Suprapubic skin (tissue), 4 donors: Measurements from ENCODE around the gene ABCC9.
"Not testable (repeated sequence)": the region's sequence is repeated elsewhere in the genome, so short reads cannot be mapped to it uniquely, and the experiment has no call there.

Experiments
- POLR2A ChIP-seq, 2 donors: fragments of 450-650 bp; IDR thresholded peaks; one replicate each; pipeline ENCODE4 v1.6.1; 2017; ENCODE audit warnings: antibody characterized with exemption in 2 of 2, mild to moderate bottlenecking in 2 of 2, moderate library complexity in 2 of 2
- POLR2AphosphoS5 ChIP-seq, 3 donors: sonication (generic); formaldehyde crosslinking; IDR thresholded peaks; one replicate each; pipeline ENCODE4 v1.6.1; 2017; ENCODE audit warnings: antibody characterized with exemption in 3 of 3
- TF ChIP-seq, protein P1 (sequence below), 2 donors: fragments of 200-600 bp in 1 of 2; fragments of 450-650 bp in 1 of 2; sonication (generic) in 1 of 2; IDR thresholded peaks; one replicate each; pipeline ENCODE4 v1.5.1; 2016 to 2019; ENCODE audit warnings: antibody characterized with exemption in 2 of 2, mild to moderate bottlenecking in 1 of 2, moderate library complexity in 1 of 2

DNA sequence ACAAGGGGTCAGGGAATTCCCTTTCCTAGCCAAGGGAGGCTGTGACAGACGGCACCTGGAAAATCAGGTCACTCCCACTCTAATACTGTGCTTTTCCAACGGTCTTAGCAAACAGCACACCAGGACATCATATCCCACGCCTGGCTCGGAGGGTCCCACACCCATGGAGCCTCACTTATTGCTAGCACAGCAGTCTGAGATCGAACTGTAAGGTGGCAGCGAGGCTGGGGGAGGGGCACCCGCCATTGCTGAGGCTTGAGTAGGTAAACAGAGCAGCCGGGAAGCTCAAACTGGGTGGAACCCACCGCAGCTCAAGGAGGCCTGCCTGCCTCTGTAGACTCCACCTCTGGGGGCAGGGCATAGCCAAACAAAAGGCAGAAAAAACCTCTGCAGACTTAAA, 41.7 kb downstream of the ABCC9 start:
- TF ChIP-seq, protein P1, sequence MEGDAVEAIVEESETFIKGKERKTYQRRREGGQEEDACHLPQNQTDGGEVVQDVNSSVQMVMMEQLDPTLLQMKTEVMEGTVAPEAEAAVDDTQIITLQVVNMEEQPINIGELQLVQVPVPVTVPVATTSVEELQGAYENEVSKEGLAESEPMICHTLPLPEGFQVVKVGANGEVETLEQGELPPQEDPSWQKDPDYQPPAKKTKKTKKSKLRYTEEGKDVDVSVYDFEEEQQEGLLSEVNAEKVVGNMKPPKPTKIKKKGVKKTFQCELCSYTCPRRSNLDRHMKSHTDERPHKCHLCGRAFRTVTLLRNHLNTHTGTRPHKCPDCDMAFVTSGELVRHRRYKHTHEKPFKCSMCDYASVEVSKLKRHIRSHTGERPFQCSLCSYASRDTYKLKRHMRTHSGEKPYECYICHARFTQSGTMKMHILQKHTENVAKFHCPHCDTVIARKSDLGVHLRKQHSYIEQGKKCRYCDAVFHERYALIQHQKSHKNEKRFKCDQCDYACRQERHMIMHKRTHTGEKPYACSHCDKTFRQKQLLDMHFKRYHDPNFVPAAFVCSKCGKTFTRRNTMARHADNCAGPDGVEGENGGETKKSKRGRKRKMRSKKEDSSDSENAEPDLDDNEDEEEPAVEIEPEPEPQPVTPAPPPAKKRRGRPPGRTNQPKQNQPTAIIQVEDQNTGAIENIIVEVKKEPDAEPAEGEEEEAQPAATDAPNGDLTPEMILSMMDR (IDR thresholded peaks at IDR 0.05) = not testable (repeated sequence)
- TF ChIP-seq POLR2AphosphoS5, POLR2A (IDR thresholded peaks at IDR 0.05): not testable (repeated sequence)
